ENCODE data around the gene TRAF7.

Gene TRAF7

DNA sequence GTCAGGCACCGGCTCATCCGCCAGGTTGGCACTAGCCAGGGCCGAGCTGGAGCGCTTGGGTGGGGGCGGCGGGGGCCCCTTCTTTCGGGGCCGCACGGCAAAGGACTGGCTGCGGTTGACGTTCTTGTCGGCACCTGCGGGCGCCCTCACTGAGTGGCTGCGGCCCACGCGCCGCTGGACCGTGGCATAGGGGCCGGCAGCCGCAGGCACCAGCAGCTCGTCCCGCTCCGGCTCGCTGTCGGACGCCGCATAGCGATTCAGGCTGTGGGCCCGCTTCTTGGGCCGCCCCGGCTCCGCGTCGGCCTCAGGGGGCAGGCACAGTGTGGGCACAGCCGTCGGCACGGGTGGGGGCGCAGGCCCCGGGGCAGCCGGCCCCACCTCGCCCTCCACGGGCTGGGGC lies 24.9 kb downstream of the TRAF7 start:
- DNase-seq: no peak

DNA sequence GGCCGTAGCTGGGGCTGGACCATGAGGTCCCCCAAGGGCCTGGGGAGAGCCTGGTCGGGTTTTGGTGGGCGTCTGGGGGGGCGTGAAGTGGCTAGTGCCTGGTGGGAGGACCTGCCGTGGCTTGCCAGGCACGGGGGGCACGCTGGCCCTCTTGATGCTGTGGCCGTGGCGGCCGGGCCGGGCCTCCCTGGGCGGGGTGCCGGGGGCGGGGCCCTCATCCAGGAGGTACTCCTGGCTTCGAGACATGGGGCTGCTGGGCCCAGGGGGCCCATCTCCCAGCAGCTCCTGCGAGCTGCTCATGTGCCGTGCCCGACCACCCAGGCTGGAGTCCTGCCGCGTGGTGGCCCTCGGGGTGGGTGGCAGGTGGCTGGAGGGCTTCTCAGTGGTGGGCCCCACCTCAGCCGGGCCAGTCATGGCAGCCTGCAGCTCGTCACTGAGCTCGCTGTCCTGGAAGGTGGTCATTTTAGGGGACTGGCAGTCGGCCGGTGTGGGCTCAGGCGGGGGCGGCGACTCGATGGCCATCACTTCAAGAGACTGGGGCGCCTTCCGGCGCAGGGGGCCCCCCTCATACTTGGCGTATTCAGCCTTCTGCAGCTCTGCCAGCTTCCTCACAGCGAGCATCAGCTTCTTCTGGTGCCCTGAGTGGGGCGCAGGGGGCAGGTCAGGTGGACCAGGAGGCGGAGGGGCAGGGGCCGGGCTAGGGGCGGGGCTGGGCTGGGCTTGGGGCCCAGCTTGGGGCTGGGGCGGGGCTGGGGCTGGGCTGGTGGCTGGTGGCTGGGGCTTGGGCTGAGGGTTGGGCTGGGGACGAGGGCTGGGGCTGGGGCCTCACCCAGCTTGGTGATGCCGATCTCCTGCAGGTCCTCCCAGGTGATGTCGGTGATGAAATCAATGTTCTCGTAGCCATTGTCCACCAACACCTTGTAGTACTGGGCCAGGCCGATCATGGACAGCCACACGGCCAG lies 25.7 kb downstream of the TRAF7 start:
- DNase-seq: no peak

DNA sequence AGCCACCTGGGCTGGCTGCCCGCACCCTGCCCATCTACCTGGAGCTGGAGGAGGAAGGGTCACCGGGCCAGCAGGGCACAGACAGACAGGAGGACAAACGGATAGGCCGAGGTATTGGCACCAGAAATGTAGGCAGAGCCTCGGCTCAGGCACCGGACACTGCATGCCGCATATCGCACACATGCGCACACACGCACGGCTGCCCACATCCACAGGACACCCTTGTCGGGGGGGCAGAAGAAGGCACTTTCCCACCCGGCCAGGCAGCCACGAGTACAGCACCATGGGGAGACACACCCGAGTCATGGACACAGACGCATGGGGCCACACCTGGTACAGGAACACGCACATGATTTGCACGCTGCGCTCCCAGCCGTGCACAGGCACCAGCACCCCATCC lies 26.4 kb downstream of the TRAF7 start:
- no peak for DNase-seq

DNA sequence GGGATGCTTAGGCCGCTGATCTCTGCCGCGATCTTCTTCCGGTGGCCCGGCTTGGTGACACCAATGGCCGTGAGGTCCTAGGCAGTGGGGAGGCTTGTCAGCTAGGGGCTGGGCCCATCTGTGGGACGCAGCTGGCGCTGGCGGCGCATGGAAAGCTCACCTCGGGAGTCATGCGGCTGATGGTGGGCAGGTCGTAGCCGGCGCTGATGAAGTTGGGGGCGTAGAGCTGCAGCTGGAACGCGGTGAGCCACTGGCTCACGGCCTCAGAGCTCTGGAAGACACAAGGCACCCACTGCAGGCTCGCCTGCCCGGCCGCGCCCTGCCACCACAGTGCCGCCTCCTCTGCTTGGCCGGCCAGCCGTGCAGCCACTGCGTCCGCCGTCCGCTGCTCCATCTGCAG lies 28.1 kb downstream of the TRAF7 start:
- DNase-seq: peak in 3 of 56 donors; percentile 1 to 16 (median 7)

DNA sequence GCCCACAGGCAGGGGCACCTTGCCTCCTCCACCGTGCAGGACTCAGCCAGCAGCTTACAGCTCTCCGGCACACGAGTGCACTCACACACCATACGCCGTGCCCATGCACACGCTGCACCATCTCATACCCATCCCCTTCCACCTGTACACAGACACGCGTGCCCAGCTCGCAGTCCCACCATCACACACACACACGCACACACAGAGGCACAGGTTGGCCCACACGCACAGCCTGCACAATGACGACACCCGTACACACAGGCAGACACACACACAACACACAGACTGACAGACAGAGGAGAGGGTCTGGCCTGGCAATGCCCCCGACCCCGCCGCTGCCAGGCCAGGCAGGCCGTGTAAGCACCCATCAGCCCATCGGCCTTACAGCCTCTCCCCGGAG lies 28.8 kb downstream of the TRAF7 start:
- DNase-seq: no peak

DNA sequence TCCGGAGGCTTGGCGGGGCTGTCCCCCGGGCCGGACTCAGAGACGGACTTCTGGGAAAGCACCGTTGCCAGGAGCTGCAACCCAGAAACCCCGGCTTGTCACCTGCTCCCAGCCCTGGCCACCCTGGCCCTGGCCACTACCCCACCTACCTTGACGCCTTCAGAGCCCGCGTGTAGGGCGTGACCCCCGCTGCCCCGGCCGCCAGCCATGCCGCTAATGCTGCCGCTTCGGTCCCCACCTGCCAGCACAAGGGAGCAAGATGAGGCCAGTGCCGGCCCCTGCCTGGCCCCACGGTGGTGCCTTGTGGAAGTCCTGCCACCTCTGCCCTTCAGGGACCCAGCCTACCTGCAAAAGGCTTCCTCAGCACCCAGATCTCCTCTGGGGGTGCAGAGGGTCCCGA lies 29.4 kb downstream of the TRAF7 start:
- DNase-seq: no peak

DNA sequence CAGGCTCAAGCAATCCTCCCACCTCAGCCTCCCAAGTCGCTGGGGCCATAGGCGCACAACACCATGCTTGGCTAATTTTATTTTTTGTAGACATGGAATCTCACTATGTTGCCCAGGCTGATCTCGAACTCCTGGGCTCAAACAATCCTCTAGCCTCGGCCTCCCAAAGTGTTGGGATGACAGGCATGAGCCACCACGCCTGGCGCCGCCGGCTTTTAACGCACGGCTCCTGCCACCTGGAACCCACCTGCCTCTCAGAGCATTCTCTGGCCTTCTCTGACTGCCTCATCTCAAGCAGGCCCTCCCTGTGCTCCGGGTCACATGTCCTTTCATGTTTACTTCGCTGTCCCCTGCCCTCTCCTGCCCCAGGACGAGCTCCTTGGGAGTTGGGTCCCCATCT lies 30.5 kb downstream of the TRAF7 start:
- no peak for DNase-seq

DNA sequence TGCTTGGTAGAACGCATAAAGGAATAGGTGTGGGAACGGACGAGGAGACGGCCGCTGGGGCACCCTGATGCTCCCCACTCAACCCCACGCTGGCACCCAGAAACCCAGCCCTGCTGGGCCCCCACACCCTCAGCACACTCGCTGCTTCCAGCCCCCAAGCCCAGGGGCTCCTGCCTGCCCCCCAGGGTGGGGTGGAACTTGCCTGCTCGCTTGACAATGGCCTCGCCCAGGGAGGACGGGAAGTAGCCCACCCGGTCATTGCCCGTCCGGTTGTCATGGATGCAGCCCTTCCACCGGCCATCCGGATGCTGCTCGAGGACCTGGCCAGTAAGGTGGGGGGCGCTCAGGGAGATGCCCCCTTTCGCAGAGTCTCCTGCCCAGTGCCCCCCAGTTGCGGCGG lies 30.9 kb downstream of the TRAF7 start:
- no peak for DNase-seq

DNA sequence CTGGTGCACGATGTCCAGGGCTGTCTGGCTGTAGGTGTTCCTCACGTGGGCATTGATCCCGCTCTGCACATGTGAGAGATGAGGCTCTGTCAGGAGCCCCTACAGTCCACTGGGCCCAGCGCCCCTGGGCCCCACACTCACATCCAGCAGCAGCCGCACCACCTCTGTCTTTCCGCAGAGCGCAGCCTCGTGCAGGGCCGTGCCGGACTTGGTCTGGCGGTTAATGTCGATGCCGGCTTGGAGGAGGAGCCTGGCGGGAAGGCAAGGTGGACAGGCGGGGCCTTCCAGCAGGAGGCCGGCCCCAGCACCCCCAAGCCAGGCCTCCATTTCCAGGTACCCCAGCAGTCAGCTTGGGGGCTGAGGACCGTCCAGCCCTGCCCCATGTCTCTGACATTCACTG lies 31.6 kb downstream of the TRAF7 start:
- no peak for DNase-seq

DNA sequence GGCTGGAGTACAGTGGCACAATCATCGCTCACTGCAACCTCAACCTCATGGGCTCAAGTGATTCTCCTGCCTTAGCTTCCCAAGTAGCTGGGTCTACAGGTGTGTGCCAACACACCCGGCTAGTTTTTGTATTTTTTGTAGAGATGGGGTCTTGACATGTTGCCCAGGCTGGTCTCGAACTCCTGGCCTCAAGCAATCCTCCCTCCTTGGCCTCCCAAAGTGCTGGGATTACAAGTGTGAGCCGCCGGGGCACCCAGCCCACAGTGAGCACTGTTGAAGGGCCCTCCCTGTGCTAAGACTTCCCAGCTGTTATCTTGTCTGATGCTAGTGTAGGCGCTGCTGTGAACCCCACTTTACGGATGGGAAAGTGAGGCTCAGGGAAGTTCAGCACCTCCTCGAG lies 32.8 kb downstream of the TRAF7 start:
- no peak for DNase-seq

DNA sequence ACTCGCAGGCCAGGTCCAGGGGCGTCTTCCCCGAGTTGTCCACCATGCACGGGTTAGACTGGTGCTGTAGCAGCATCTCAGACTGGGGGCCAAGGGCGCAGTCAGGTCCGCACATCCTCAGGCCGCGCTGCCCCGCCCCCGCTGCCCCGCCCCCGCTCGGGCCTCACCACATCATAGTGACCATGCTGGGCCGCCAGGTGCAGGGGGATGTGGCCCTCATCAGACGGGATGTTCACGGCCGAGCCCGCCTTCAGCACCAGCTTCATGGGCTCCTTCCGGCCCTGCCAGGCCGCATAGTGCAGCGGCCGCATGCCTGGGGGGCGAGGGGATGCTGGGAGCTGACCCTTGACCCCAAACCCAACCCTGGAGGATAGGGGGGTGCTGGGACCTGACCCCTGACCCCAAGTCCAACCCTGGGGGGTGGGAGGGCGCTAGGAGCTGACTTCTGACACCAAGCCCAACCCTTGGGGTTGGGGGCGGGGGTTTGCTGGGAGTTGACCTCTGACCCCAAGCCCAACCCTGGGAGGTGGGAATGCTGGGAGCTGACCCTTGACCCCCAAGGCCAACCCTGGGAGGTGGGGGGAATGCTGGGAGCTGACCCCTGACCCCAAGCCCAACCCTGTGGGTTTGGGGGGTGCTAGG lies 33.8 kb downstream of the TRAF7 start:
- DNase-seq: no peak

DNA sequence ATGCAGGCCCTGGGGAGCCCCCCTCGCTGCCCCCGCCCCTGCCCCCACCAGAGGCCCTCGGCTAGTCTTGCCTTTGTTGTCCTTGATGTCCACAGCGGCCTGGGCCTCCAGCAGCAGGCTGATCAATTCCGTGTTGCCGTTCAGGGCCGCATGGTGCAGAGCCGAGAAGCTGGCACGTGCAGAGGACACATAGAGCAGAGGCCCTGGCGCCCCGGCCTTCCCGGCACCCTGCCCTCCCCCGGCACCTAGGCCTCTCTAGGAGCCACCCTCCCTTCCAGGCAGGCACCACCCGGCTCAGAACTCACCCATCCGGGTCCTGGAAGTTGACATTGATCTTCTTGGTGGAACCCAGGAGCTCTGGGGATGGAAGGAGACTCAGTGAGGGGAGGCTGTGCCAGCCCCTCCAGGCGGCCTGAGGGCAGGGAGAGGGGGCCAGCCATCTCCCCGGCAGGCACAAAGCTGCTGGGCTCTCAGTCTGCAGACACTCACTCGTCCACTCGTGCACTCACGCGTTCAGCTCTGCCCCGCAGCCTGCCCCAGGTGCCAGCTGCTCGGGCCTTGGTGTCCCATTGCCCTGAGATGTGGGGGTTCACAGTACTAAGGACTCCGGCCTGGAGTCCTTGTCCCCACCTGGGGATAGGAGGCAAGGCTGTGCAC lies 34.5 kb downstream of the TRAF7 start:
- no peak for DNase-seq

DNA sequence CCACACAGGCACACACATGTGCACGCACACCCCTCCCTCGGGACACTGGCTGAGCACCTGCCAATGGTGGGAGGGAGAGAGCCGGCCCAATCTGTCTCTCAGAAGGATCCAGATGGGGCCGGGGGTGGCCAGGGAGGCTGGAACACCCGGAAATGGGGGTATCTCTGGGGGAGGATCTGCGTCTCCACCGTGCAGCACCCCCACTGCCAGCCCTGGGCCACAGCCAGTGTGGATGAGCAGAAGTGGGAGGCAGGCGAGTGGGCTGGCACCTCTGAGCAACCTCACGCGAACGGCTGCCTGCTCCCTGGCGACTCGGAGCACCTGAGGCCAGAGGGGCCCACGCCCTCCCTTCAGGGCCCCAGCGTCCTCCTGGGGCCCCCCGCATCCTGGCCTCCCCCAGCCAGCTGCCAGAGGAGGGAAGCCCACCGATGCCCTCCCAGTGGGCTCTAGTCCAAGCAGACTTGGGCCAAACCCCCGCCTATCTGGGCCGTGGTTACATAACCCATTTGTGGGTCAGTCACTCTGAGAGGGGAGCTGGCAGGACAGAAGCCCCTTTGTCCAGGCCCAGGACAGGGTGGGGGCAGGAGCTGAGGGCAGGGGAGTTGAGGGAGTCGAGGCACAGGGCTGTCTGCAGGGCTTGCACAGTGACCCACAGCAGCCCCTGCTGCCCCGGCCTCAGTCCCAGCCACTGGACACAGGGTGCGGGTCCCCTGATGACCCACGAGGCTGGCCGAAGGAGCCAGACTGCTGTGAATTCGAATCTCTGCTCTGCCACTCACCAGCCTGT lies 35.3 kb downstream of the TRAF7 start:
- peak in 42 of 56 donors; percentile 5 to 77 (median 44) for DNase-seq

DNA sequence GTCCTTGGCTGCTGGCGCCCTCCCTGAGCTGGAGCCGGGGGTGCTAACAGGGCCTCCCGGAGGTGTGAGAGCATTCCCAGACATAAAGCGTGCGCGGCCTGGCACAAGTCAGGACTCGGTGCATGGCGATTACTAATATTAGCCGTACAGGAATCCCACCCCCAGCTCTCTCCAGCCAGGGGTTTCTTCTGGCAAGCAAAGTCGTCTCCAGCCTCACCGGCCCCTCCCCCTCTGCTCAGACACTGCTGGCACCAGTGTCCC lies 35.8 kb downstream of the TRAF7 start:
- peak in 7 of 56 donors; percentile 35 to 55 (median 51) for DNase-seq

DNA sequence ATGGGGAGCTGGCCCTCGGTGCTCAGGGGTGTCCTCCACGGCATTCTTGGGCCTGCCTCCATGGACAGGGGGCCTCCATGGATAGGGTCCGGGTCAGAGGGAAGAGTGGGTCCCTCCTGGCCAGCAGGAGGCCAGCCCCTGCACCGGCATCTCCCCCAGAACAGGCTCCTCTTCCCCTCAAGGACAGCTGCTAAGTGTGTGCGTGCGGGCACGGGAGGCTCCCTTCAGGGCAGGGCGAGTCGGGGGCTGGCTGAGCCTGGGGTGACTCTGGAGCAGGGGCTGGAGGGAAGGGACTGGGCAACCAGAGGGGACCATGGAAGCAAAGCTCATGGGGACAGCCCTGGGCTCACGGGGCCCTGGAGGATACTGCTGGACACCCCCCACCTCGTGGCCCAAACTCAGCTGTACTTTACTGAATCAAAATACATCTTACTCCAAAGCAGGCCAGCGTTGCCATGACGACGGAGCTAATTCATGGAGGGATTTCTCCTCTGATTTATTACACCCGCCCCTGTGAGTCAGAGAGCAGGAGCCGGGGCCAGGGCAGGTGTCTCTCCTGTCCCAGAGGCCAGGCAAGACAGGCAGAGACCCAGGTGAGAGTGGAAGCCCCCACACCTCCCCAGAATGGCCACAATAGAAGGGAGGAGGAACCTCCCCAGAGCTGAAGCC lies 38.7 kb downstream of the TRAF7 start:
- DNase-seq: peak in 5 of 56 donors; percentile 10 to 63 (median 28)

DNA sequence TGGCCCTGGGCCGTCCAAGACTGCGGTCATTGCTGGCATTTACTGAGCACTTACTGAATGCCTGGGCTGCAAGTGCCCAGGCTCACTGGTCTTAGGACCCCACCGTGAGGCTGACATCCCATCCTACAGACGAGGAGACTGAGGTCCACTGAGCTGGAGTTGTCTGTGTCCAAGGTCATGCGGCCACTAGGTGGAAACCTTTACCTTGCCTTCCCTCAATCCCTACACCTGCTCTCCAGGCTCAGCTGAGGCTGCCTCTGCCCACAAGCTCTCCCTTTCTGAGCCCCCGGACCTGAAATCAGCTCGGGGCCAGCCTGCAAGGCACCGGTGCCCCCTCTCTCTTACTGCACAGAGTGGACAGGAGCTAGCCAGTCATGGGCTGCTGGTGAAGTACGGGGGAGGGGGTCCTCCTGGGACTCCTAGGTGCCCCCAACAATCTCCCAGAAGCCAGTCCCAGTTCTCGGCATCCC lies 39.3 kb downstream of the TRAF7 start:
- no peak for DNase-seq

DNA sequence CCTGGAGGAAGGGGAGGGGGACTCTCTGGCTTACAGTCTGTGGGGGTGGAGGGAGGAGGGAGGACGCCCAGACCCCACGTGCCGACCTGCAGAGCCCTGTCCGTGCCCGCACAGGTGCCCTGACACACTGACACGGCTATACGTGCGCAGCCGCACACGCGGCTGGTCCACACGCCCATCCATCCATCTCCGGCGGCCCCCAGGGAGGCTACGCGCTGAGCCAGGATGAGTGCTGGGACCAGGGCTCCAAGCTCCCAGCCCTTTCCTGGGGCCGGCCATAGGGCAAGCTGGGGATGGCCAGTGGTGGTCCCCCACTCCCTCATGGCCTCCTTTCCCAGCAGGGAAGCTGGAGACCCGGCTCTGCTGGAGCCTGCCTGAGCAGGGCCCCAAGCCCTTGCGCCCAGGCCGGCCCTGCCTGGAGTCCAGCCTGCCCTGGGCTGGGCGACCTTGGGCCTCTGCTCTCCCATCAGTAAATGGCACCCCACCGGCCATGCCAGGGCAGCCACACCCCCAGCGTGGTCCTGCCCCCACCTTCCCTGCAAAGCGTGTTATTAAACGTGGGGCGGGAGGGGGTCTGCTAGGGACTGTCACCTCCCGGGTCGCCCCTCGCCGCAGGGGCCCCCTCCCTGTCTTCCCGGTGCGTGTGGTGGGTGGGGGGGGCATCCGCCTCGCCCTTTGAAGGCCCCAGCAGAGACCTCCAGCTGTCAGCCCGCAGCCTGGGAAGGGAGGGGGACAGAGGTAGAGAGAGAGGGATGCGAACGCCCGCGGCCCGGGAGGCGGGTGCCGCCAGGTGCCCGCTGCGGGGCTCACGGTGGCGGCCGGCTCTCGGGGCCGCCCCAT lies 40.0 kb downstream of the TRAF7 start:
- DNase-seq: no peak

DNA sequence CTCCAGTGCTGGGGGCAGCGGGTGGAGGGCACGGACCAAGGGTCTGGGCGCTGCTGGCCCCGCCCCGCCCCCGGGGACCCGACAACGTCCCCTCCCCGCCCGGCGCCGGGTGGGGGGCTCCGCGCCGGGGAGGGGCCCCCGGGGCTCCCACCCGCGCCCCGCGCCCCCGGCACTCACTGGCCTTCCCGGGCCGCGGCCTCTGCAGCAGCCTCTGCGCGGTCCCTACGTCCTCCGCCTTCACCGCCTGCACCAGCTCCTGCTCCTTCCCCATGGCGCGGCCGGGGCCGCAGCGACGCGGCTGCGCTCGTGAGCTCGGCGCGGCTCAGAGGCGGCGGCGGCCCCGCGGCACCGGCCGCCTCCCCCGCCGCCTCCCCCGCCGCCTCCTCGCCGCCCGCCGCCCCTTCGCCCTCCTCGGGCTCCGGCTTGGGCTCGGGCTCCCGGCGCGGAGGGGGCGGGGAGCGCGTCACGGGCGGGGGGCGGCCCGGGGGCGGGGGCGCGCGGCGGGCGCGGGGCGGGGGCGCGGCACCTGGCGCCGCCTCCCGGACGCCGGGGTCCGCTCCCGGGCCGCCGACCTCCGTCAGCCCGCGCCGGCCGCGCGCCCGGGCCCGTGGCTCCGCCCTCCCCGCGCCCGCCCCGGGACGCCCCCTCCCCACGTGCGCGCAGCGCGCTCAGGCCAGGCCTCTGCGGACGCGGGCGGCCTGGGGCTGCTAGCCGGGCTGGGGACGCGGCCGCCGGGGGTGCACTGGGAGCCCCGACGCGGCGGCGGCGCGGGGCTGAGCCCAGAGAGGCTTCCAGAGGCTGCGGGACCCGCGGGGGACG lies 40.8 kb downstream of the TRAF7 start, which contains the start of gene CASKIN1:
Gene CASKIN1, minus strand, starts transcription at position 444 of the 819 bp plus-strand sequence. Its CDS starts 173 bp downstream, at position 271.
- peak in 2 of 56 donors; percentile 52 to 58 for DNase-seq

DNA sequence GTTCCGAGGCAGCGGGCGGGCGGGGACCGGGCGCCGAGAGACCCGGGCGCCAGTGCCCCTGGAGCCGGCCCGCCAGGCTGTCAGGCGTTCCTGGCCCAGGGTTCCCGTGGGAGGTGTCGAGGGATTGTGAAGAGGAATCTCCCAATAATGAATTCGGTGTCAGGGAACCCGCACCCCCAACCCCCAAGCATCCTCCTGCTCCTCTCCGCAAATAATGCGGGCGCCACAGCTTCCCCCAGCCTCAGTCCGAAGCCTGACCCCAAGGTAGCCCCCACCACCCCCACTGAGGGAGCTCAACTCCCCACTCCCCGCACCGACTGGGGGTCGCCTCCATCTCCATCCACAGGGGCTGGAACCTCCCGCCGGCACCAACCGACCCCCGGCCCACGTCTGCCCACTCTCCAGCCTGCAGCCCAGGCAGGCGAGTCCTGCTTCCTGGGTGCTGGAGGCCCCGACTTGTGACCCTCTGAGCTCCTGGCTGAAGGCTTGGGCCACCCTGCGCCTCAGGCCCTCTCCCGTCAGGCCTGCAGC lies 41.5 kb downstream of the TRAF7 start:
- no peak for DNase-seq
